Measurements from ENCODE around the gene TIMM29.
A peak's percentile ranks its signal among the peaks of the same experiment; 100 is the strongest.

The TIMM29 gene

GRCh38 chr19:10919352-10920287 is 9.0 kb upstream of the TIMM29 start:
- H3K36me3 ChIP-seq (replicated peaks in 1 of 2; ENCODE audit: control insufficient read depth in 2 of 2, insufficient read depth in 2 of 2, low read length in 2 of 2): peaks cover 48 to 93% of the 10 kb centered on the region in 2 donors
- H4K8ac ChIP-seq (ENCODE audit: low read depth, low read length): peak overlapping the region; percentile 29
- H3K14ac ChIP-seq (ENCODE audit: low read length): no peak overlapping the region
- H3K9me3 ChIP-seq (replicated peaks in 1 of 2; ENCODE audit: control insufficient read depth in 2 of 2, insufficient read depth in 1 of 2, low read depth in 1 of 2, low read length in 2 of 2): no peaks in the 10 kb centered on the region
- H3K27ac ChIP-seq (replicated peaks; ENCODE audit: low read length): no peak overlapping the region
- H3K4me1 ChIP-seq (ENCODE audit: control insufficient read depth in 2 of 2, insufficient read depth in 1 of 2, low read depth in 1 of 2, low read length in 2 of 2): no peaks in the 10 kb centered on the region
- peak overlapping the region; percentile 9 for H3K9ac ChIP-seq (ENCODE audit: low read depth, low read length, poor library complexity)
- H3K79me1 ChIP-seq (ENCODE audit: low read depth, low read length): peaks cover 10% of the 10 kb centered on the region
- H2AFZ ChIP-seq (ENCODE audit: low read length): no peak overlapping the region
- H2BK12ac ChIP-seq (ENCODE audit: low read length): no peak overlapping the region
- peak overlapping the region; percentile 85 for H3K23ac ChIP-seq (ENCODE audit: low read depth, low read length, poor library complexity)
- no peak overlapping the region for H2BK120ac ChIP-seq (ENCODE audit: low read depth, low read length)
- DNase-seq (ENCODE audit: low spot score): no peak
- H3K27me3 ChIP-seq (ENCODE audit: control insufficient read depth in 3 of 3, insufficient read depth in 3 of 3, low read depth in 1 of 3, low read length in 3 of 3): no peaks in the 10 kb centered on the region
- H2AK5ac ChIP-seq (ENCODE audit: low read depth, low read length): no peak overlapping the region
- no peak overlapping the region for H2BK5ac ChIP-seq (ENCODE audit: low read length)
- no peak overlapping the region for H3K4ac ChIP-seq (ENCODE audit: low read length)
- no peak overlapping the region for H3K18ac ChIP-seq (ENCODE audit: low read length)
- no peak overlapping the region for H3K4me2 ChIP-seq (ENCODE audit: insufficient read depth, low read length, poor library complexity, severe bottlenecking)
- H4K91ac ChIP-seq (ENCODE audit: low read depth, low read length, poor library complexity): no peak overlapping the region
- no CpG with 5 or more reads among the region's 26 CpGs for WGBS, 2 donors (ENCODE audit: extremely low coverage in 2 of 2, insufficient read length in 2 of 2, insufficient replicate concordance in 1 of 2)
- H3K4me3 ChIP-seq (ENCODE audit: low read length in 2 of 2): no peak overlapping the region
- no peak overlapping the region for H2BK15ac ChIP-seq (ENCODE audit: low read length)

DNA sequence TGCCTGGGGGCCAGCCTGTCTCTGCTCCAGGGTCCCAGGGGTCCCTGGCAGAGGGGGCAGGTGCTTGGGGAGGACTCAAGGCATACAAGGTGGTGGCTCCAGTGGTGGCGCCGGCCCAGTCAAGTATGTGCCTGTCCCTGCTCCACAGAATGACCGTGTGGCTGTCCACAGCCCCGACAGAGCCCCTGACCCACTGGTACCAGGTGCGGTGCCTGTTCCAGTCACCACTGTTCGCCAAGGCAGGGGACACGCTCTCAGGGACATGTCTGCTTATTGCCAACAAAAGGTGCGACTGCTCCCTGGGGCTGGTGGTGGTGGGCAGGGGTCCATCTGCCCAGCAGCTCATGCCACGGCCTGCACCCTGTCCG is 8.3 kb upstream of the TIMM29 start:
- Histone ChIP-seq H3K79me1 (ENCODE audit: low read depth, low read length) (peaks cover 10% of the 10 kb centered on the region), H3K27ac (replicated peaks; ENCODE audit: low read length) (no peak overlapping the region), H2AFZ (ENCODE audit: low read length) (no peak overlapping the region), H3K9ac (ENCODE audit: low read depth, low read length, poor library complexity) (peak overlapping the region; percentile 53), H2BK5ac (ENCODE audit: low read length) (no peak overlapping the region), H3K9me3 (replicated peaks in 1 of 2; ENCODE audit: control insufficient read depth in 2 of 2, insufficient read depth in 1 of 2, low read depth in 1 of 2, low read length in 2 of 2) (no peaks in the 10 kb centered on the region), H2BK15ac (ENCODE audit: low read length) (no peak overlapping the region), H3K36me3 (replicated peaks in 1 of 2; ENCODE audit: control insufficient read depth in 2 of 2, insufficient read depth in 2 of 2, low read length in 2 of 2) (peaks cover 44 to 93% of the 10 kb centered on the region in 2 donors), H3K4me1 (ENCODE audit: control insufficient read depth in 2 of 2, insufficient read depth in 1 of 2, low read depth in 1 of 2, low read length in 2 of 2) (no peaks in the 10 kb centered on the region), H3K18ac (ENCODE audit: low read length) (no peak overlapping the region), H3K4me3 (ENCODE audit: low read length in 2 of 2) (no peak overlapping the region), H4K8ac (ENCODE audit: low read depth, low read length) (peak overlapping the region; percentile 29), H2BK12ac (ENCODE audit: low read length) (no peak overlapping the region), H3K4me2 (ENCODE audit: insufficient read depth, low read length, poor library complexity, severe bottlenecking) (no peak overlapping the region), H2BK120ac (ENCODE audit: low read depth, low read length) (no peak overlapping the region), H3K23ac (ENCODE audit: low read depth, low read length, poor library complexity) (peak overlapping the region; percentile 85), H3K14ac (ENCODE audit: low read length) (no peak overlapping the region), H4K91ac (ENCODE audit: low read depth, low read length, poor library complexity) (no peak overlapping the region), H3K4ac (ENCODE audit: low read length) (no peak overlapping the region), H3K27me3 (ENCODE audit: control insufficient read depth in 3 of 3, insufficient read depth in 3 of 3, low read depth in 1 of 3, low read length in 3 of 3) (no peaks in the 10 kb centered on the region), H2AK5ac (ENCODE audit: low read depth, low read length) (no peak overlapping the region)
- no CpG with 5 or more reads among the region's 10 CpGs for WGBS, 2 donors (ENCODE audit: extremely low coverage in 2 of 2, insufficient read length in 2 of 2, insufficient replicate concordance in 1 of 2)
- no peak for DNase-seq (ENCODE audit: low spot score)

DNA sequence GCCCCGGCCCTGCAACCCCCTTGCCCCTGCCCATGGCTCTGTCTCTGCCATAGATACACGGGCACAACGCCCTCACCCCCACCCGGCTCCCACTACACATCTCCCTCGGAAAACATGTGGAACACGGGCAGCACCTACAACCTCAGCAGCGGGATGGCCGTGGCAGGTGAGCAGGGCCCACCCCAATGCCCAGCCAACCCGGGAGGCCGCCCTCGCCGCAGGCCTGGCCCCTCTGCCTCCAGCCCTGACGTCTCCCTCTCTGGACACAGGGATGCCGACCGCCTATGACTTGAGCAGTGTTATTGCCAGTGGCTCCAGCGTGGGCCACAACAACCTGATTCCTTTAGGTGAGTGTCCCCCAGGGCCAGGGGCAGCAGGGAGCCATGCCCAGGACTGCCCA is 7.8 kb upstream of the TIMM29 start:
- Histone ChIP-seq H4K91ac (ENCODE audit: low read depth, low read length, poor library complexity) (no peak overlapping the region), H2BK12ac (ENCODE audit: low read length) (no peak overlapping the region), H2BK120ac (ENCODE audit: low read depth, low read length) (no peak overlapping the region), H3K14ac (ENCODE audit: low read length) (no peak overlapping the region), H3K9me3 (replicated peaks in 1 of 2; ENCODE audit: control insufficient read depth in 2 of 2, insufficient read depth in 1 of 2, low read depth in 1 of 2, low read length in 2 of 2) (no peaks in the 10 kb centered on the region), H2AFZ (ENCODE audit: low read length) (no peak overlapping the region), H4K8ac (ENCODE audit: low read depth, low read length) (no peak overlapping the region), H3K4me2 (ENCODE audit: insufficient read depth, low read length, poor library complexity, severe bottlenecking) (no peak overlapping the region), H3K36me3 (replicated peaks in 1 of 2; ENCODE audit: control insufficient read depth in 2 of 2, insufficient read depth in 2 of 2, low read length in 2 of 2) (peaks cover 44 to 92% of the 10 kb centered on the region in 2 donors), H3K4ac (ENCODE audit: low read length) (no peak overlapping the region), H3K9ac (ENCODE audit: low read depth, low read length, poor library complexity) (peak overlapping the region; percentile 53), H3K4me3 (ENCODE audit: low read length in 2 of 2) (no peak overlapping the region), H2AK5ac (ENCODE audit: low read depth, low read length) (no peak overlapping the region), H3K27me3 (ENCODE audit: control insufficient read depth in 3 of 3, insufficient read depth in 3 of 3, low read depth in 1 of 3, low read length in 3 of 3) (no peaks in the 10 kb centered on the region), H3K23ac (ENCODE audit: low read depth, low read length, poor library complexity) (peak overlapping the region; percentile 85), H2BK15ac (ENCODE audit: low read length) (no peak overlapping the region), H3K79me1 (ENCODE audit: low read depth, low read length) (peaks cover 7% of the 10 kb centered on the region), H3K18ac (ENCODE audit: low read length) (no peak overlapping the region), H3K27ac (replicated peaks; ENCODE audit: low read length) (no peak overlapping the region), H2BK5ac (ENCODE audit: low read length) (no peak overlapping the region), H3K4me1 (ENCODE audit: control insufficient read depth in 2 of 2, insufficient read depth in 1 of 2, low read depth in 1 of 2, low read length in 2 of 2) (no peaks in the 10 kb centered on the region)
- DNase-seq (ENCODE audit: low spot score): no peak
- WGBS, 2 donors (ENCODE audit: extremely low coverage in 2 of 2, insufficient read length in 2 of 2, insufficient replicate concordance in 1 of 2): no CpG with 5 or more reads among the region's 16 CpGs

DNA sequence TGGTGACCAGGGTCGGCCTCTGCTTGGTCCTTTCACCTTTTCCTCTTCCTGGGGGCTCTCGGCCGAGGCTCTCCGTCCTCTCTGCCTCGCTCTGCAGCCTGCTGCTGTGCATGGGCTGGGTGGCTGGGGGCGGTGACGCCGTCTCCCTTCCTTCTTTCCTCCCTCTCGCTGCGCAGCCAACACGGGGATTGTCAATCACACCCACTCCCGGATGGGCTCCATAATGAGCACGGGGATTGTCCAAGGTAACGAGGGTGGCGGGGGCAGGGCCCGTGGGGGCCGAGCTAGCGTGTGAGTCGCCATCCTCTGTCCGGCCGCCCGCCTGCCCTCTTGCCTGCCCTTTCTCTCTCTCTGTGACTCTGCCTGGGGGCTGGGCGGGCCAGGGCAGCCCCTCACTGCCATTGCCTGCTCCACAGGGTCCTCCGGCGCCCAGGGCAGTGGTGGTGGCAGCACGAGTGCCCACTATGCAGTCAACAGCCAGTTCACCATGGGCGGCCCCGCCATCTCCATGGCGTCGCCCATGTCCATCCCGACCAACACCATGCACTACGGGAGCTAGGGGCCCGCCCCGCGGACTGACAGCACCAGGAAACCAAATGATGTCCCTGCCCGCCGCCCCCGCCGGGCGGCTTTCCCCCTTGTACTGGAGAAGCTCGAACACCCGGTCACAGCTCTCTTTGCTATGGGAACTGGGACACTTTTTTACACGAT is 7.3 kb upstream of the TIMM29 start:
- Histone ChIP-seq H3K4ac (ENCODE audit: low read length) (no peak overlapping the region), H3K27me3 (ENCODE audit: control insufficient read depth in 3 of 3, insufficient read depth in 3 of 3, low read depth in 1 of 3, low read length in 3 of 3) (no peaks in the 10 kb centered on the region), H3K4me1 (ENCODE audit: control insufficient read depth in 2 of 2, insufficient read depth in 1 of 2, low read depth in 1 of 2, low read length in 2 of 2) (no peaks in the 10 kb centered on the region), H4K91ac (ENCODE audit: low read depth, low read length, poor library complexity) (no peak overlapping the region), H3K14ac (ENCODE audit: low read length) (peak overlapping the region; percentile 21), H3K4me3 (ENCODE audit: low read length in 2 of 2) (no peak overlapping the region), H3K36me3 (replicated peaks in 1 of 2; ENCODE audit: control insufficient read depth in 2 of 2, insufficient read depth in 2 of 2, low read length in 2 of 2) (peaks cover 40 to 86% of the 10 kb centered on the region in 2 donors), H2BK5ac (ENCODE audit: low read length) (peak overlapping the region; percentile 24), H4K8ac (ENCODE audit: low read depth, low read length) (no peak overlapping the region), H2BK15ac (ENCODE audit: low read length) (no peak overlapping the region), H2AK5ac (ENCODE audit: low read depth, low read length) (no peak overlapping the region), H3K18ac (ENCODE audit: low read length) (no peak overlapping the region), H3K9me3 (replicated peaks in 1 of 2; ENCODE audit: control insufficient read depth in 2 of 2, insufficient read depth in 1 of 2, low read depth in 1 of 2, low read length in 2 of 2) (no peaks in the 10 kb centered on the region), H2BK12ac (ENCODE audit: low read length) (no peak overlapping the region), H3K23ac (ENCODE audit: low read depth, low read length, poor library complexity) (peak overlapping the region; percentile 89), H3K4me2 (ENCODE audit: insufficient read depth, low read length, poor library complexity, severe bottlenecking) (no peak overlapping the region), H2BK120ac (ENCODE audit: low read depth, low read length) (no peak overlapping the region), H3K27ac (replicated peaks; ENCODE audit: low read length) (no peak overlapping the region), H3K79me1 (ENCODE audit: low read depth, low read length) (peaks cover 7% of the 10 kb centered on the region), H2AFZ (ENCODE audit: low read length) (no peak overlapping the region), H3K9ac (ENCODE audit: low read depth, low read length, poor library complexity) (peak overlapping the region; percentile 21)
- no peak for DNase-seq (ENCODE audit: low spot score)
- WGBS, 2 donors (ENCODE audit: extremely low coverage in 2 of 2, insufficient read length in 2 of 2, insufficient replicate concordance in 1 of 2): no CpG with 5 or more reads among the region's 43 CpGs
